Dedifferentiated amniotic fluid mesenchymal stem cell (primary cell): ENCODE measurements around the gene ZNF280D.
"Not testable (repeated sequence)": the region's sequence is repeated elsewhere in the genome, so short reads cannot be mapped to it uniquely, and the experiment has no call there.

Experiments used
- DNase-seq: peaks from one replicate; pipeline ENCODE4 v3.0.0-alpha.2; 2016; ENCODE audit errors: extremely low spot score

The ZNF280D gene, protein sequence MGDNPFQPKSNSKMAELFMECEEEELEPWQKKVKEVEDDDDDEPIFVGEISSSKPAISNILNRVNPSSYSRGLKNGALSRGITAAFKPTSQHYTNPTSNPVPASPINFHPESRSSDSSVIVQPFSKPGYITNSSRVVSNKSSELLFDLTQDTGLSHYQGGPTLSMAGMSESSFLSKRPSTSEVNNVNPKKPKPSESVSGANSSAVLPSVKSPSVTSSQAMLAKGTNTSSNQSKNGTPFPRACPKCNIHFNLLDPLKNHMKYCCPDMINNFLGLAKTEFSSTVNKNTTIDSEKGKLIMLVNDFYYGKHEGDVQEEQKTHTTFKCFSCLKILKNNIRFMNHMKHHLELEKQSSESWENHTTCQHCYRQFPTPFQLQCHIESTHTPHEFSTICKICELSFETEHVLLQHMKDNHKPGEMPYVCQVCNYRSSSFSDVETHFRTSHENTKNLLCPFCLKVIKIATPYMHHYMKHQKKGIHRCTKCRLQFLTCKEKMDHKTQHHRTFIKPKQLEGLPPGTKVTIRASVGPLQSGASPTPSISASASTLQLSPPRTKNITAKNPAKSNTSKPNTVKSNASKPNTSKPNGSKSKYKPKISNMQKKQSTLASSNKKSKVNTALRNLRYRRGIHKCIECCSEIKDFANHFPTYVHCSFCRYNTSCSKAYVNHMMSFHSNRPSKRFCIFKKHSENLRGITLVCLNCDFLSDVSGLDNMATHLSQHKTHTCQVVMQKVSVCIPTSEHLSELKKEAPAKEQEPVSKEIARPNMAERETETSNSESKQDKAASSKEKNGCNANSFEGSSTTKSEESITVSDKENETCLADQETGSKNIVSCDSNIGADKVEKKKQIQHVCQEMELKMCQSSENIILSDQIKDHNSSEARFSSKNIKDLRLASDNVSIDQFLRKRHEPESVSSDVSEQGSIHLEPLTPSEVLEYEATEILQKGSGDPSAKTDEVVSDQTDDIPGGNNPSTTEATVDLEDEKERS

GRCh38 chr15:56733136-56734012 lies at the start of gene ZNF280D:
ZNF280D (minus strand) TSS chr15:56733509; CDS start chr15:56707109, 26,400 bp downstream.
- DNase-seq, result peak; percentile 77

GRCh38 chr15:56782306-56782705 lies 49.0 kb upstream of the ZNF280D start:
- no peak for DNase-seq

GRCh38 chr15:56781666-56782065 lies 48.4 kb upstream of the ZNF280D start:
- DNase-seq, result no peak

DNA sequence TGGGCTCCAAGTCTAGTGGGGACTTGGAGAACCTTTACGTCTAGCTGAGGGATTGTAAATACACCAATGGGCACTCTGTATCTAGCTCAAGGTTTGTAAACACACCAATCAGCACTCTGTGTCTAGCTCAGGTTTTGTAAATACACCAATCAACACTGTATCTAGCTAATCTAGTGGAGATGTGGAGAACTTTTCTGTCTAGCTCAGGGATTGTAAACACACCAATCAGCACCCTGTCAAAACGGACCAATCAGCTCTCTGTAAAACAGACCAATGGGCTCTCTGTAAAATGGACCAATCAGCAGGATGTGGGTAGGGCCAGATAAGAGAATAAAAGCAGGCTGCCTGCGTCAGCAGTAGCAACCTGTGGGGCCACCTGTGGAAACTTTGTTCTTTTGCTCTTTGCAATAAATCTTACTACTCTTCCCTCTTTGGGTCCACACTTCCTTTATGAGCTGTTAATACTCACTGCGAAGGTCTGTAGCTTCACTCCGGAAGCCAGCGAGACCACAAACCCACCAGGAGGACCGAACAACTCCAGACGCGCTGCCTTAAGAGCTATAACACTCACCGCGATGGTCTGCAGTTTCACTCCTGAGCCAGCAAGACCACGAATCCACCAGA lies 46.9 kb upstream of the ZNF280D start:
- not testable (repeated sequence) for DNase-seq

GRCh38 chr15:56779449-56779848 lies 46.1 kb upstream of the ZNF280D start:
- not testable (repeated sequence) for DNase-seq

- no peak for DNase-seq
Measured at GRCh38 chr15:56778761-56779160, 45.5 kb upstream of the ZNF280D start.

- no peak for DNase-seq
Measured at GRCh38 chr15:56776839-56777238, 43.5 kb upstream of the ZNF280D start.

DNA sequence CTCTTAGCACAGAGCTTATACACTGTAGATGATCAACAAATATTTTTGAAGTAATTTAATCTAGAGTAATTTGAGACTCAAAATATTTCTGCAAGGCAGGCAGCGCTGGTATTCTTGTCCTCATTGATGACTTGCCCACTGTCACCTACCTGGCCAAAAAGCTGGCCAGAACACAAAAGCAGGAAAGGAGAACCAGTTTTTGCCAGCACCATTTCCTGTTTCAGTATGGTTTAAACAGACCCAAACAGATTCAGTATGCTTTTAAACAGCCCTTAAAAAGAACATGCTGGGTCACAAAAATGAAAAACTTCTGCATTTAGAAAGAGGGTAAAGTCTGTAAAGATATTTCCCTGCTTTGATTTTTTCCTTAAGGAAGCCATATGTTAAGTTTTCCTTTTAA lies 42.3 kb upstream of the ZNF280D start:
- DNase-seq, result no peak

DNA sequence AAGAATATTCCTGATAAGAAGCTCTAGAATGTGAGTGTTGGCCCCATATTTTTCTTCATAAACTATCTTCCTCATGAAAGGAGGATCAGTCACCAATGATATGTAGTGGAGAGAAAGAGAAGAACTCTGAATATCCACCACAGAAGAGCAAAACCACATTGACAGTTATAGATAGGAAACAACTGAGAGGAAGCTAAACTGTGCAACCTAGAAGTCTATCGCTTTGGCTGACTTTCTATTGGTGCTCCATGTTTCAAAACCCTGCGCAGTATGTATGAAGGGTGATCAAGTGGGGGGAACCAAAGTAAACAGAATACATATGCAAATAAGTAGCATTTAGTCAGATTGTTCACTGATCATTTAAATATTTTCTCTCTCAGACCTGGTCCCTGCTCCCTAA lies 41.0 kb upstream of the ZNF280D start:
- no peak for DNase-seq

- DNase-seq, result peak; percentile 20
Measured at GRCh38 chr15:56772868-56773639, 39.7 kb upstream of the ZNF280D start.

GRCh38 chr15:56770173-56770572 lies 36.9 kb upstream of the ZNF280D start:
- no peak for DNase-seq

- DNase-seq, result no peak
Measured at GRCh38 chr15:56767315-56767714, 34.0 kb upstream of the ZNF280D start.

DNA sequence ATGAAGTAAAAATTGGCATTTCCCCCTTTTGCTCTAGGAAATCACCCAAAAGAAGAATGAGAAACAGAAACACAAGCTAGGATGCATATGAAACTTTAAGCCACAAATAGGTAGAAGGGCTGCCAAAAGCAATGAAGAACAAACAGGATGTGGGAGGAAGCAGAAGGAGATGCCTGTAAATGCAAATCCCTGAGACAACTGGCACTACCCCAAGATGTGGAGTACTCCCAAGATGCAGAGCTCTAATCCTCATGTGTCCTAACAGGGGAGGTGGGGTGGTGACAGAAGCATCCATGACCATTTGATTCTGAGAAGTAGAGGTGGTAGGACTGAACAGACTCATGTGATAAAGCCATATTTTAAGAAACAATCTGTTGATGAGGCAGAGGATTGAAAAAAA lies 31.9 kb upstream of the ZNF280D start:
- DNase-seq, result no peak

DNA sequence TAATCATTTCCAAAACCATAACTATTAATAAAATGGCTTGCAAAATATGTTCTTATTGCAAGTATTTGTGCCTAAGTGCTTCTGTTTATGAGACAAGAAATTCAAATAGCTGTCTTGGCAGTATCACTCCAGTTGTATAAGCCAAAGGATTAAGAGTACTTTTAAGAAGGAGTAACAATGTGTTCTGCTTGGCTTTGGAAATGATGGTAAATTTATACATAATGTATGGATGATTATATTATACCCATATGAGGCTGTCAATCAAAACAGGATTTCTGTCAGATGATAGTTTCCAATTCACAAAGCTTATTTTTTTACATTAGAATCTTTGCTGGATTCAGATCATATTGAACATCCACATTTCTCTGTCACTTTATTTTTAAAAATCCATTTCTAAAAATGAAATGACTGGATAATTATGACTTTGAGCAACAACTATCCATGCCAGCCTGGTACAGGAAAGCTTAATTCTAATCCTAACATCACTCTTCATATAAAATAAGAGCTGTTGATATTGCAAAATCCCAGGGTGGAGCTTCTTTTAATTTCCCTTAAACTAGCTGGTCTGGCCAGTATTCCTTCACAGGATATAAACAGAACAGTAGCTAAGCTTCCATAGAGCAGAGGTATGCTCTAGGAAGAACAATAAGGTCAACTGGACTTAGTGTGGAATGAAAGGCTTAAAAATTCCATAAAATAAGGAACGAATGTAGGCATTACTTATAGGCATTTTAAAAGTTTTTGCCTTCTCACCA lies 30.0 kb upstream of the ZNF280D start:
- no peak for DNase-seq

- DNase-seq, result no peak
Measured at GRCh38 chr15:56760186-56760585, 26.9 kb upstream of the ZNF280D start.

- DNase-seq, result no peak
Measured at GRCh38 chr15:56759450-56759845, 26.1 kb upstream of the ZNF280D start.

GRCh38 chr15:56758770-56759449 lies 25.6 kb upstream of the ZNF280D start:
- DNase-seq, result peak; percentile 44

- DNase-seq, result no peak
Measured at GRCh38 chr15:56757875-56758274, 24.6 kb upstream of the ZNF280D start.

GRCh38 chr15:56754772-56755370 lies 21.6 kb upstream of the ZNF280D start:
- no peak for DNase-seq
